ENCODE data around the gene HDAC9. TPM values are rescaled to one million over a fixed set of nuclear protein-coding genes. Genes with fewer than 3 reads are reported as not detected.

Gene HDAC9
- total RNA-seq, 4 donors from 2014 or later, result 63.0 to 130 (median 107) TPM

- WGBS, result 89% methylated on average over 3 of the region's 3 CpGs
- intact Hi-C loops (cut with DNase I), result no loop called here
- H3K4me3 ChIP-seq, result no peak overlapping the region
- H3K27me3 ChIP-seq, result no peaks in the 10 kb centered on the region
- no peak overlapping the region for H3K27ac ChIP-seq (replicated peaks in 1 of 4)
- H3K4me1 ChIP-seq, result peaks cover 0 to 17% (median 7%) of the 10 kb centered on the region in 4 donors
- no peaks in the 10 kb centered on the region for H3K36me3 ChIP-seq
- no peaks in the 10 kb centered on the region for H3K9me3 ChIP-seq
- TF ChIP-seq POLR2A (IDR thresholded peaks at IDR 0.05; ENCODE audit: low read depth), result no peak
- TF ChIP-seq EP300 (IDR thresholded peaks at IDR 0.05), result no peak
- no peak for TF ChIP-seq POLR2AphosphoS5 (IDR thresholded peaks at IDR 0.05)
- TF ChIP-seq CTCF (IDR thresholded peaks at IDR 0.05), result no peak
- no peak for DNase-seq (ENCODE audit: extremely low spot score)
Measured at GRCh38 chr7:18524248-18524647, 28.7 kb downstream of the HDAC9 start.

- Histone ChIP-seq H3K4me3 (no peak overlapping the region), H3K27ac (replicated peaks in 1 of 4) (no peak overlapping the region), H3K27me3 (no peaks in the 10 kb centered on the region), H3K9me3 (no peaks in the 10 kb centered on the region), H3K36me3 (no peaks in the 10 kb centered on the region), H3K4me1 (peaks cover 0 to 9% (median 5%) of the 10 kb centered on the region in 4 donors)
- TF ChIP-seq EP300 (IDR thresholded peaks at IDR 0.05) (no peak), CTCF (IDR thresholded peaks at IDR 0.05) (no peak), POLR2AphosphoS5 (IDR thresholded peaks at IDR 0.05) (no peak), POLR2A (IDR thresholded peaks at IDR 0.05; ENCODE audit: low read depth) (no peak)
- intact Hi-C loops (cut with DNase I), result no loop called here
- DNase-seq (ENCODE audit: extremely low spot score), result no peak
Measured at GRCh38 chr7:18526368-18526878, 30.9 kb downstream of the HDAC9 start.

- Histone ChIP-seq H3K27ac (replicated peaks in 1 of 4) (no peak overlapping the region), H3K4me1 (peaks cover 0 to 9% (median 2%) of the 10 kb centered on the region in 4 donors), H3K27me3 (no peaks in the 10 kb centered on the region), H3K4me3 (no peak overlapping the region), H3K9me3 (no peaks in the 10 kb centered on the region), H3K36me3 (no peaks in the 10 kb centered on the region)
- intact Hi-C loops (cut with DNase I), result no loop called here
- DNase-seq (ENCODE audit: extremely low spot score), result no peak
- no peak for TF ChIP-seq CTCF (IDR thresholded peaks at IDR 0.05)
- no peak for TF ChIP-seq POLR2A (IDR thresholded peaks at IDR 0.05; ENCODE audit: low read depth)
- 77% methylated on average over 1 of the region's 1 CpG for WGBS
Measured at GRCh38 chr7:18529239-18529638, 33.7 kb downstream of the HDAC9 start.

GRCh38 chr7:18530224-18531179 lies 35.0 kb downstream of the HDAC9 start:
- 83% methylated on average over 5 of the region's 5 CpGs for WGBS
- no peaks in the 10 kb centered on the region for H3K36me3 ChIP-seq

More at GRCh38 chr7:18530224-18531179, 35.0 kb downstream of the HDAC9 start:
- DNase-seq (ENCODE audit: extremely low spot score), result no peak
- no peaks in the 10 kb centered on the region for H3K9me3 ChIP-seq
- peaks cover 0 to 9% (median 2%) of the 10 kb centered on the region in 4 donors for H3K4me1 ChIP-seq
- no peak overlapping the region for H3K4me3 ChIP-seq
- no peak for TF ChIP-seq EP300 (IDR thresholded peaks at IDR 0.05)
- no peak for TF ChIP-seq POLR2AphosphoS5 (IDR thresholded peaks at IDR 0.05)
- TF ChIP-seq CTCF (IDR thresholded peaks at IDR 0.05), result no peak
- no peak for TF ChIP-seq POLR2A (IDR thresholded peaks at IDR 0.05; ENCODE audit: low read depth)
- no peak overlapping the region for H3K27ac ChIP-seq (replicated peaks in 1 of 4)
- intact Hi-C loops (cut with DNase I), result no loop called here
- no peaks in the 10 kb centered on the region for H3K27me3 ChIP-seq
